Measurements from ENCODE around the gene SMCO4. TPM values are rescaled to one million over a fixed set of nuclear protein-coding genes. Genes with fewer than 3 reads are reported as not detected.

SMCO4 gene
- total RNA-seq, 1 experiment from 2014 or later: 9.3 TPM

GRCh38 chr11:93480256-93480655 lies 62.9 kb downstream of the SMCO4 start:
- intact Hi-C loops (cut with micrococcal nuclease; ENCODE audit: unreplicated experiment): no loop called here
- BruUV-seq (replicated peaks): no TSS peak
- H3K27ac ChIP-seq (ENCODE audit: low read depth, low read length, poor library complexity, severe bottlenecking): no peak overlapping the region
- no peak for TF ChIP-seq CTCF (conservative IDR thresholded peaks at IDR 0.05; ENCODE audit: low read depth, low read length)
- TF ChIP-seq EZH2 (IDR thresholded peaks at IDR 0.05; ENCODE audit: borderline replicate concordance, low read depth, low read length, poor library complexity, severe bottlenecking): no peak
- CTCF ChIA-PET: no interaction called here
- no peaks in the 10 kb centered on the region for H3K4me1 ChIP-seq (ENCODE audit: insufficient read depth, low read length, poor library complexity, severe bottlenecking)
- H3K9me3 ChIP-seq (ENCODE audit: low read depth, low read length, poor library complexity, severe bottlenecking): no peaks in the 10 kb centered on the region
- no peaks in the 10 kb centered on the region for H3K27me3 ChIP-seq (replicated peaks; ENCODE audit: insufficient read depth, low read depth, low read length, poor library complexity)
- POLR2A ChIA-PET (ENCODE audit: low non-redundant PET): no interaction called here
- no peak for DNase-seq (ENCODE audit: low spot score)
- H3K4me3 ChIP-seq (ENCODE audit: low read depth, low read length, poor library complexity, severe bottlenecking): no peak overlapping the region
- H3K36me3 ChIP-seq (ENCODE audit: insufficient read depth, low read length, poor library complexity, severe bottlenecking): no peaks in the 10 kb centered on the region

GRCh38 chr11:93478841-93479240 lies 64.3 kb downstream of the SMCO4 start:
- H3K27ac ChIP-seq (ENCODE audit: low read depth, low read length, poor library complexity, severe bottlenecking): no peak overlapping the region
- H3K4me3 ChIP-seq (ENCODE audit: low read depth, low read length, poor library complexity, severe bottlenecking): no peak overlapping the region
- BruUV-seq (replicated peaks): no TSS peak
- H3K27me3 ChIP-seq (replicated peaks; ENCODE audit: insufficient read depth, low read depth, low read length, poor library complexity): no peaks in the 10 kb centered on the region
- DNase-seq (ENCODE audit: low spot score): no peak
- ChIA-PET CTCF (no interaction called here), POLR2A (ENCODE audit: low non-redundant PET) (no interaction called here)
- intact Hi-C loops (cut with micrococcal nuclease; ENCODE audit: unreplicated experiment): no loop called here
- H3K9me3 ChIP-seq (ENCODE audit: low read depth, low read length, poor library complexity, severe bottlenecking): no peaks in the 10 kb centered on the region
- no peak for TF ChIP-seq CTCF (conservative IDR thresholded peaks at IDR 0.05; ENCODE audit: low read depth, low read length)
- no peak for TF ChIP-seq EZH2 (IDR thresholded peaks at IDR 0.05; ENCODE audit: borderline replicate concordance, low read depth, low read length, poor library complexity, severe bottlenecking)
- H3K36me3 ChIP-seq (ENCODE audit: insufficient read depth, low read length, poor library complexity, severe bottlenecking): no peaks in the 10 kb centered on the region
- no peaks in the 10 kb centered on the region for H3K4me1 ChIP-seq (ENCODE audit: insufficient read depth, low read length, poor library complexity, severe bottlenecking)

- intact Hi-C loops (cut with micrococcal nuclease; ENCODE audit: unreplicated experiment): no loop called here
- H3K4me3 ChIP-seq (ENCODE audit: low read depth, low read length, poor library complexity, severe bottlenecking): no peak overlapping the region
- POLR2A ChIA-PET (ENCODE audit: low non-redundant PET): no interaction called here
Observed at GRCh38 chr11:93477684-93478234, 65.4 kb downstream of the SMCO4 start.

More at GRCh38 chr11:93477684-93478234, 65.4 kb downstream of the SMCO4 start:
- no peaks in the 10 kb centered on the region for H3K36me3 ChIP-seq (ENCODE audit: insufficient read depth, low read length, poor library complexity, severe bottlenecking)
- H3K4me1 ChIP-seq (ENCODE audit: insufficient read depth, low read length, poor library complexity, severe bottlenecking): no peaks in the 10 kb centered on the region
- no peak overlapping the region for H3K27ac ChIP-seq (ENCODE audit: low read depth, low read length, poor library complexity, severe bottlenecking)
- no TSS peak for BruUV-seq (replicated peaks)
- CTCF ChIA-PET: no interaction called here
- DNase-seq (ENCODE audit: low spot score): no peak
- H3K27me3 ChIP-seq (replicated peaks; ENCODE audit: insufficient read depth, low read depth, low read length, poor library complexity): no peaks in the 10 kb centered on the region
- TF ChIP-seq EZH2 (IDR thresholded peaks at IDR 0.05; ENCODE audit: borderline replicate concordance, low read depth, low read length, poor library complexity, severe bottlenecking) (no peak), CTCF (conservative IDR thresholded peaks at IDR 0.05; ENCODE audit: low read depth, low read length) (no peak)
- no peaks in the 10 kb centered on the region for H3K9me3 ChIP-seq (ENCODE audit: low read depth, low read length, poor library complexity, severe bottlenecking)
